ENCODE measurements around the gene KLHDC3. TPM values are rescaled to one million over a fixed set of nuclear protein-coding genes. Genes with fewer than 3 reads are reported as not detected.

The KLHDC3 gene
- total and polyA plus RNA-seq, 9 of the 15 experiments (the other 6 are each of a cell fraction or from before 2014, with no cell fraction given) = 4.5 to 171 (median 107) TPM

- TF ChIP-seq GTF2E2 (tag; IDR thresholded peaks at IDR 0.05) (peak; percentile 92), E2F3 (CRISPR knock-in tag; IDR thresholded peaks at IDR 0.05) (0 out of 2 replicates have a peak, but pooled peaks have one; percentile 27), RHOXF2B (CRISPR knock-in tag; conservative IDR thresholded peaks at IDR 0.05) (peak; percentile 87; the same call in 1 of the 2 replicates), GABPA (tag; conservative IDR thresholded peaks at IDR 0.05; ENCODE audit: low read depth) (peak; percentile 98), CC2D1A (IDR thresholded peaks at IDR 0.05) (peak; percentile 92; the same call in 1 of the 2 replicates), MCM3 (IDR thresholded peaks at IDR 0.05) (no peak), PHF8 (IDR thresholded peaks at IDR 0.05; ENCODE audit: borderline replicate concordance, low read length) (peak; percentile 96), CHD2 (IDR thresholded peaks at IDR 0.05; ENCODE audit: low read depth, low read length) (peak; percentile 16; the same call in 1 of the 2 replicates), DNMT1 (IDR thresholded peaks at IDR 0.05) (0 out of 2 replicates have a peak, but pooled peaks have one; percentile 1), ZBTB26 (CRISPR knock-in tag; IDR thresholded peaks at IDR 0.05) (peak; percentile 75; the same call in 1 of the 2 replicates)
- TF ChIP-seq, protein P1, sequence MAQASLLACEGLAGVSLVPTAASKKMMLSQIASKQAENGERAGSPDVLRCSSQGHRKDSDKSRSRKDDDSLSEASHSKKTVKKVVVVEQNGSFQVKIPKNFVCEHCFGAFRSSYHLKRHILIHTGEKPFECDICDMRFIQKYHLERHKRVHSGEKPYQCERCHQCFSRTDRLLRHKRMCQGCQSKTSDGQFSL (CRISPR knock-in tag; IDR thresholded peaks at IDR 0.05) = no peak
- TF ChIP-seq, protein P1 (tag; IDR thresholded peaks at IDR 0.05) = no peak
- TF ChIP-seq, protein P2, sequence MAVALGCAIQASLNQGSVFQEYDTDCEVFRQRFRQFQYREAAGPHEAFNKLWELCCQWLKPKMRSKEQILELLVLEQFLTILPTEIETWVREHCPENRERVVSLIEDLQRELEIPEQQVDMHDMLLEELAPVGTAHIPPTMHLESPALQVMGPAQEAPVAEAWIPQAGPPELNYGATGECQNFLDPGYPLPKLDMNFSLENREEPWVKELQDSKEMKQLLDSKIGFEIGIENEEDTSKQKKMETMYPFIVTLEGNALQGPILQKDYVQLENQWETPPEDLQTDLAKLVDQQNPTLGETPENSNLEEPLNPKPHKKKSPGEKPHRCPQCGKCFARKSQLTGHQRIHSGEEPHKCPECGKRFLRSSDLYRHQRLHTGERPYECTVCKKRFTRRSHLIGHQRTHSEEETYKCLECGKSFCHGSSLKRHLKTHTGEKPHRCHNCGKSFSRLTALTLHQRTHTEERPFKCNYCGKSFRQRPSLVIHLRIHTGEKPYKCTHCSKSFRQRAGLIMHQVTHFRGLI (CRISPR knock-in tag; IDR thresholded peaks at IDR 0.05) = no peak
- TF ChIP-seq, protein P3, sequence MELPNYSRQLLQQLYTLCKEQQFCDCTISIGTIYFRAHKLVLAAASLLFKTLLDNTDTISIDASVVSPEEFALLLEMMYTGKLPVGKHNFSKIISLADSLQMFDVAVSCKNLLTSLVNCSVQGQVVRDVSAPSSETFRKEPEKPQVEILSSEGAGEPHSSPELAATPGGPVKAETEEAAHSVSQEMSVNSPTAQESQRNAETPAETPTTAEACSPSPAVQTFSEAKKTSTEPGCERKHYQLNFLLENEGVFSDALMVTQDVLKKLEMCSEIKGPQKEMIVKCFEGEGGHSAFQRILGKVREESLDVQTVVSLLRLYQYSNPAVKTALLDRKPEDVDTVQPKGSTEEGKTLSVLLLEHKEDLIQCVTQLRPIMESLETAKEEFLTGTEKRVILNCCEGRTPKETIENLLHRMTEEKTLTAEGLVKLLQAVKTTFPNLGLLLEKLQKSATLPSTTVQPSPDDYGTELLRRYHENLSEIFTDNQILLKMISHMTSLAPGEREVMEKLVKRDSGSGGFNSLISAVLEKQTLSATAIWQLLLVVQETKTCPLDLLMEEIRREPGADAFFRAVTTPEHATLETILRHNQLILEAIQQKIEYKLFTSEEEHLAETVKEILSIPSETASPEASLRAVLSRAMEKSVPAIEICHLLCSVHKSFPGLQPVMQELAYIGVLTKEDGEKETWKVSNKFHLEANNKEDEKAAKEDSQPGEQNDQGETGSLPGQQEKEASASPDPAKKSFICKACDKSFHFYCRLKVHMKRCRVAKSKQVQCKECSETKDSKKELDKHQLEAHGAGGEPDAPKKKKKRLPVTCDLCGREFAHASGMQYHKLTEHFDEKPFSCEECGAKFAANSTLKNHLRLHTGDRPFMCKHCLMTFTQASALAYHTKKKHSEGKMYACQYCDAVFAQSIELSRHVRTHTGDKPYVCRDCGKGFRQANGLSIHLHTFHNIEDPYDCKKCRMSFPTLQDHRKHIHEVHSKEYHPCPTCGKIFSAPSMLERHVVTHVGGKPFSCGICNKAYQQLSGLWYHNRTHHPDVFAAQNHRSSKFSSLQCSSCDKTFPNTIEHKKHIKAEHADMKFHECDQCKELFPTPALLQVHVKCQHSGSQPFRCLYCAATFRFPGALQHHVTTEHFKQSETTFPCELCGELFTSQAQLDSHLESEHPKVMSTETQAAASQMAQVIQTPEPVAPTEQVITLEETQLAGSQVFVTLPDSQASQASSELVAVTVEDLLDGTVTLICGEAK (IDR thresholded peaks at IDR 0.05) = peak; percentile 94
- TF ChIP-seq, protein P3 (CRISPR knock-in tag; IDR thresholded peaks at IDR 0.05) = no peak
These were observed 39.6 kb downstream of the KLHDC3 start, which contains the start of gene CUL7 (continued) for GRCh38 chr6:43053545-43054205.
